ENCODE measurements around the gene CACNA1H.

Gene CACNA1H

DNA sequence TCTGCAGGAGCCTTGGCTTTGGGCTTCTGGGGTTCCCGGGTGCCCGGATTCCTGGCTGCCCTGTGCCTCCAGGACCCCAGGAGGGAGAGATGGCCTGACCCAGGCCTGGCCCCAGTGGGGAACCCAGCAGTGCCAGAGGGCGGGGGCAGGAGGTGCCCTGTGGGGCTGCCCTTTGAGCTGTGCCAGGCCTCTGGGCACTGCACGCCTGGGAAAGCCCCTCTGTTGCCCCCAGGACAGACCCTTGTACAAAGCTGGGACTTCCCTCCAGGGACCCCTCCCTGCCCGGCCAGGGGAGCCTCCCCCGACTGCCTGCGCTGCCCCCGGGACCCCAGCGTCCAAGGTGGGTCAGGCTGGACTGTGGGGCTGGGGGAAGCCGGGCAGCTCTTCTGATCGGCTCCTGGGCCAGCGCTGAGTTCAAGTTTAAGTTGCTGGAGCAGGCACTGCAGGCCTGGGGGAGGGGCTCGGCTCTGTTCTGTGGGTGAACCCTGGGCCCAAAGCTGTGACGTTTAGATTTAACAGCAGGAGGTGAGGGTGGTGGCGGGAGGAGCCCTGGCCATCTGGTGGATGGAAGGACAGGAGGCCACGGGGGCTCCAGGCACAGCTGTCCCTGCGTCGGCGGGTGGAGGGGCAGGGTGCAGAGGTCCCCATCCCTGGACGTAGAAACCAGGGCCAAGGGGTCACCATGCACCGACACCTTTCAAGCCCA, 29.2 kb upstream of the CACNA1H start:
- no peak for DNase-seq

DNA sequence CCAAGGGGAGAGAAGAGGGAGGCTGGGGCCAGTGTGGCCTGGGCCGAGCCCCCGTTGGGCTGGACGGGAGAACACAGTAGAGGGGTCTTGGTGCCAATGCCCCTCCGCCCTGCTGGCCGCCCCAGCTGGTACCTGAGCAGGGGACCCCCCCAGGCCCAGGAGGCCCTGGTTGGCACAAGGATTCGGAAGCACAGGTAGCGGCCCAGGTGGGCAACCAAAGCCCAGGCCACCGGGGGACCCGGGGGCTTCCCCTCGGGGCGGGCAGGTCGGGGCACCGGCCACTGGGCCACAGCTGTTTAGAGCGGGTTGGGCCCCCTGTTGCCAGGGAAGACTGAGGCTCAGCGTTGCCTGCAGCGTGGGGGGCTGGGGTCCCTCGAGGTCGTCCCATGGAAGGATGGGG, 28.6 kb upstream of the CACNA1H start:
- no peak for DNase-seq

DNA sequence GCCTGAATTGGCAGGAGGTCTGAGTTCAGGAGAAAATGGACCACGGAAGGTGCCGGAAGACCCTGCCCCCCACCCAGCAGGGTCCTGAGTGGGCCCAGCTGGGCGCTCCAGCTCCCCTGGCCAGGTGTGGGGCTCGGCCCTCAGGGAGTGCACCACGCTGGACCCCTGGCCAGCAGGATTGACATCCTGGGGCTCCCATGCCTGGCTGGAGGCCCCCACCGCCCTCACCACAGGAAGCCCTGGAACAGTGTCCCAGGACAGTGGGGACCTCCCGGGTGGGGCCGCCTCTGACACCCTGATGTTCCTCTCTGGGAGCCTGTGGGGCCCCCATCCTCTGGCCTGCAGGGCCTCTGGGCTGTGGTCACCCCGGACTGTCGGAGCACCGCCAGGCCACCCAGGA, 28.1 kb upstream of the CACNA1H start:
- DNase-seq, result no peak

DNA sequence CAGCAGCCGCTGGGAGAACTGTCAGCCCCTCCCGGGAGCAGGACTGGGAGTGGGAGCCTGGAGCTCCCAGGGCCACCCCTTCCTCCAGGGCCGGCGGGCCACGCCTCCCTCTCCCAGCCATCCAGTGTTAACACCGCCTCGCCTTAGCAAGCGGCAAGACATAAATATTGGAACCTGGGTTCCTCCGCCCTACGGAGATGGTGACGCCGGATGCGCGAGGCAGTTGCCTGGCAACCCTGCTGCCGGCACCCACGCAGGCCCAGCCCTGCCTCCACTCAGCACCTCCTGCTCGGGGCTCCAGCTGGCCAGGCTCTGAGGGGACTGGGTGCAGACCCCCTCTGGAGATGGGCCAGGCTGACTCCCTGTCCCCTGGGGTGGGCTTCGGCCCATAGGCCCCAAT, 27.4 kb upstream of the CACNA1H start:
- DNase-seq, result no peak

DNA sequence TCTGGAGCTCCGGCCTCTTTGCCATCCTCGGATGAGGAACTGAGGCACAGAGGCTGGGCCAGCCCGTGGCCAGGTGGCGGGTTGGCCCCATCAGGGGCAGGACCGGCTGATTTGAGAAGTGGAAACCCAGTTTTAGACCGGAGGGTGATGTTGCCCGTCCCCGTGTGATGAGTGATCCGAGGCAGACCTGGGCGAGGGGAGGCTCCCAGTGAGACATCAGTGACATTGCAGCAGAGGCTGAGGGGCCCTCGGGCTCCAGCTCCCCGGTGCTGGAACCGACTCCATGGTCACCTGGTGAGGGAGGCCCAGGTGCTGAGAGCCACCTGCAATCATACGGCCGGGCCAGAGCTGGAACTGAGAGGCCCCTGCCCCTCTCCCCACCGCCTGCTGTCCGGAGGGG, 26.9 kb upstream of the CACNA1H start:
- no peak for DNase-seq

DNA sequence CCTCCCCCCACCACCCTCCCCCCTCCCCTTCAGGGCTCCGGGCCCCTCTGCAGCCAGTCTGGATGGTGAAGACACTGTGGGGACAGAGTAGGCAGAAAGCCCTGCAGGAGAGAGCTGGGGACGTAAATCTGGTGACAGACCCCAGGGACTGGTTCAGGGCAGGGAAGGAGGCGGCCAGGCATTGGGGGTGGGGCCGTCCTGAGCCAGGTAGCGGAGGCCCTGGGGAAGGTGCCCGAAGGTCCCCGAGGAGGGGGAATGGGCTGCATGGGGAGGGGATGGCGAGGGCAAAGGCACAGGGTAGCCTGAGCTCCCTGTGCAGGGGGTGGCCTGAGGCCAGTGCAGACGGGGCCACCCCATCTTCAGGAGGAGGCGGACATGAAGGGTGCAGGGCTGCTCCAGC, 26.3 kb upstream of the CACNA1H start:
- no peak for DNase-seq

DNA sequence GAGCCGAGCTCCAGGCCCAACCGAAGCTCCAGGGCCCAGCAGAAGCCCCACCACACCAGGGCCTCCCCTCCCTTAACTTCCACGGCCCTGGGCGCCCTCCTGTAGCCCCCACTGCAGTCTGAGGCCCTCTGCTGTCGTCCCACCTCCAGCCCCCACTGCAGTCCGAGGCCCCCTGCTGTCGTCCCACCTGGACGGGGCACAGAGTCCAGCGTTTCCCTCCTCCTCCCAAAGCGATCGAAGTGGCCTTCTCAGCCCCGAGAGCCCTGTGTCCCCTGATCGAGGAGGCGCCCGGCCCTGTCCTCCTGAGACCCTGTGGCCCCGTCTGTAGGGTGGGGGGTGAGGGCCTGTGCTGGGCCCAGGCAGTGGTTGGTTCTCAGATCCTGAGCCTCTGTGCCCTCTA, 25.8 kb upstream of the CACNA1H start:
- DNase-seq, result no peak

DNA sequence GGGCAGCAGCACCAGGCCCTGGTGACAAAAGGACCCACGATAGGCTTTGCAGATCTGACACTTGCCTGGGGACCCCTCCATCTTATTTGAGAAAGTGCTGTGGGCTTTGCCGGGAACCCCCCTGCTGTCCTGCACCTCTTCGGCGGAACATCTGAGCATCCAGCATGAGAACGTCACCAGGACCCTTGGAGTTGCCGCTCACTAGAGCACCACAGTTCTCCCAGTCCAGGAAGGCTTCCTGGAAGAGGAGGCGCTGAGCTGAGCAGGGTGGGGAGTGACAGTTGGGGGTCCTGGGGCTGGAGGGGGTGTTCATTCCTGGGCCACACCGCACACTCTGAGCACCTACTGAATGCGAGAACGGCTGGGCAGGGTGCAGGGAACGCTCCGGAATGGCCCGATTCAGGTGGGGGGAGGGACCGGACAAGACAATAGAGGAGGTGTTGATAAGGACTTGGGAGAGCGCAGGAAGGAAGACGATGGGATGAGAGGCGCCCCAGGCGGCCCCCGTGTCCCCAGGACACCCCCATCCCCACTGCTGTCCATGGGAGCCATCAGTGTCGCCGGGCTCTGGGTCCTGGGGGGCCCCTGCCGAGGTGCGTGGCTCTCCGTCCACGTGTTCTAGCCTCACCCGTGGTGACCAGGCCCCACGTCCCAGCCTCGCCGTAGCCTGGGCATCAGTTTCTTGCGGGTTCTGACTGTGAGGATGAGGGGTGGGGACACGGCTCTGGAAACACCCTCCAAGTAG, 24.8 kb upstream of the CACNA1H start:
- DNase-seq, result no peak

DNA sequence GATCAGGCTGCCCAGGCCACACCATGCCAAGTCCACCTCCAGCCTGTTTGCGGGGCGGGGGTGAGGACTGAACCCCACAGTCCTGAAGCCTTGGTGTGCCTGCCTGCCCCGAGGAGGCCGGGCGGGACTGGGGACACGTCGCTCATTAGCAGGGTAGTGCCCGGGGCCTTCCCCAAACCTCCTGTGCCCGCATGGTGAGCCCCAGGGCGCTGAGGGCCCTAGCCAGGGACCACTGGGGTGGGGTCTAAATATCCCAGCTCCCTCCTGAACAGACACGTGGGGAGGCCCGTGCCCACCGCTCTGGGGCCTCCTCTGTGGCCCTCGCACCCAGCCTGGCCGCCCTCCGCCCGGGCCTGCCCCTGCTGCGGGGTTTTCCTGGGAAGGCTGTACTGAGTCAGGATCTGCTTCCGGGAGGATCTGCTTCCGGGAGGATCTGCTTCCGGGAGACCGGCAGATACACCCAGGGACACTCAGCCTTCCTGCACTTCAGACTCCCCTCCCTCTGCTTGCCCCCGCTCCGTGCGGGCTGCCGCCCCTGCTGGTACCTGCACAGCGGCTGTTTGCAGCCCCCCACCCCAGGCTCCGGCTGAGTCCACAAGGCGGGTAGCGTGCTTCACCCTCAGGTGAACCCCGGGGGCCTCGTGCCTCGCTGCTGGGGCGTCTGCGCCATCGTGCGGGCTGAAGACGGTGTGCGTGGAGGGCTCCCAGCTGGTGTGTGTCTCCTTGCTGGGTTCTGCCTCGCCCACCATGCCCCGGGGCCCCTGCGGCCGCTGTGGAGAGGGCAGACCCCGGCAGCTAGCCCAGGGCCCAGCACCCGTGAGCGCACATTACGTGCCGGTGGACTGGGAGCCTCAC, 23.6 kb upstream of the CACNA1H start:
- no peak for DNase-seq

DNA sequence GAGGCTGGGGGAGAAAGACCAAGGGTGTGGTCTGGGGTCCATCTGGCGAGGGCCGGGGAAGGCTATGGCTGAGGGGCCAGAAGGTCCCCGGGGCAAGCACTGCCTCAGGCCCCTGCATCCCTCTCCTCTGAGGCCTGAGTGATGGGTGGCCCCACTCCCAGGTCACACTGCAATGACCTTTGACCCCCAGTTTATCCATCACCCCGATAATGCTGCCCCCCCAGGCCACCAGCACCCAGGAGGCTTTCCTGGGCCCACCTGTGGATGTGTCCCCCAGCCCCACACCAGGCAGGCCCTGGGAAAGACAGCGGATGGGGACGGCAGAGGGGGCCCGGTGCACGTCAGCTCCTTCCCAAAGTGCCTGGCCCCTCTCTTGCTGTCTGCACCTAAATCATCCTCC, 22.5 kb upstream of the CACNA1H start:
- DNase-seq, result no peak

DNA sequence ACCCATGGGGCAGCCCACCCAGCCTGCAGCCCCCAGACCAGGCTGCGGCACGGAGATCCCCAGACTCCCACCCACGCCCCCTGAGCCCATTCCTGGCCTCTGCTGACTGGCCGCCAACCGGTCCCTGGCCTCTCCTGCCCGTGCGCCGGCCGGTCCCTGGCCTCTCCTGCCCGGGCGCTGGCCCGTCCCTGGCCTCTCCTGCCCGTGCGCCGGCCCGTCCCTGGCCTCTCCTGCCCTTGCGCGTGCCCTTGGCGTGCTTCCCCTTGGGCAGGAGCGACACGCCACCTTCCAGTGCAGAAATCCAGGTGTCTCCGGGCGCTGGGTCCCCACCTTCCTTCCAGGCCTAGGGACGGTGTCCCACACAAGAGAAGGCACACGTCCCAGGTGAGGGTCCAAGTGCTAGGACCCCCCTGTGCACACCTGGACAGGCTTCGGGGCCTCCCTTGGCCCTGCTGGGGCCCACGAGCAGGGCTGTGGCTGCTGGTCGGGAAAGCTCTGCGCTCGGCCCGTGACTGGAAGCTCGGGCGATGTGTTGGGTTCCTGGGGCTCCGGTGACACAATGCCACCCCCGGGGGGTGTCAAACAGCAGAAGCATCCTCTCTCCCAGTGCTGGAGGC, 21.4 kb upstream of the CACNA1H start:
- no peak for DNase-seq

DNA sequence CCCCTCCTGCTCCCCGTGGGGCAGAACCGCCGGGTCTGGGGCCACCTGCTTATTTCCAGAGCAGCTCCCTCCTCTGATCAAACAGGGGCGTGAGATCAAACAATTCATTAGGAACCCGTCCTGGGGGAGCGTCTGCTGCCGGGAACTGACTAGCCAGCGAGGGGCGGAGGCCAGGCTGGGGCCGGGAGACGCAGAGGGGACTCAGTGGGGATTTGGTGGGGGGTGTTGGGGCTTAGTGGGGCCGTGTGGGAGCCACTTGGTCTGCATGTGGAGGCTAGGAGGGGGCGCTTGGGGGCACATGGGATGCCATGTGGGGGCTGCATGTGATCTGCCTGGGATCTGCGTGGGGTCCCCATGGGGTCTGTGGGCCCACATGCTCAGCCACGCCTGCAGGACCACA, 20.5 kb upstream of the CACNA1H start:
- no peak for DNase-seq

DNA sequence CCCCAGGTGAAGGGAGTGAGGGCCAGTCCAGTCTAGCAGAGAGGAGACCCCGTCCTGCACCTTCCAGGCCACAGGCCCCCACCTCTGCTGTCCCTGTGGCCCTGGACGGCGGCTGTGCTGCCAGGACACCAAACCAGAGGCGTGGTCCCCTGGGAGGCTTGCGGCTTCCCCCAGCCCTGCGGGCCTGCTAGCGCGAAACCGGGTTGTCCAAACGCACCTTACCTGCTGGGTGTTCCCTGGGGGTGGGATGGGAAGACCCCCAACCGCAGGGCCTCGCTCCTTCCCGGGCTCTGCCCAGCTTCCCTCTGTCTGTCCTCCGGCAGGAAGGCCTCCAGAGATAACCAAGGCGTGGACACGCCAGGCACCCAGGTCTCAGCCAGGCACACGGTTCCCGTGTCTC, 19.6 kb upstream of the CACNA1H start:
- no peak for DNase-seq

DNA sequence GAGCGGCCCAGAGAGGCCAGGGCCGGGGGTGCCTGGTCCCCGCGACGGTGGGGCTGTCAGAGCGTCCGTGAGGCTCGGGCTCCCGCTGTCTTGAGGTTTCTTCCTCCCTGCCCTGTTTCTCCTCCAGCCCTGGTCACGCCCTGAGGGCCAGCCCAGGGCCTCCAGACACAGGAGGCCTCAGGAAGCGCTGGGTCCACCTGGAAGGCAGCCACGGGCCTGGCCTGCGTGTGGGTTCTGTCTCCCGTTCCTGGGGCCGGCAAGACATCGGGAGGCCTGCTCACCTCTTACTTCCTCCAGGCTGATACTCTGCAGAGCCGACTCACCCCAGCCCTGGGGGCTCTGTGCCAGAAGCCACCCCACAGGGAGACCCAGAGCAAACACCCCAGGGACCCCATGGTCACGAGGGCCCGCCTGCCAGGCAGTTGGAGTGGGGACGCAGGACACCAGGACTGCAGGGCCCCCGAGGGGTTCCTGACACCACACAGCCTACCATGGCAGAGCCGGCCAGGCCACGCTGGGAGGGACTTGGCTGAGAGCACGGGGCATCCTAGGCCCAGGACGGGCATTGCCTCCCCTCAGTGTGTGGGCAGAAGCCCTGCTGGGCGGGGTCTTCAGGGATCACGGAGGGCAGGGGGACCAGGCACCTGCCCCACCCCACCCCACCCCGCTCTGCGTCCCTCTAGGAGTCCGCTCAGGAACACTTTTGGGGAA, 18.9 kb upstream of the CACNA1H start:
- DNase-seq, result no peak

DNA sequence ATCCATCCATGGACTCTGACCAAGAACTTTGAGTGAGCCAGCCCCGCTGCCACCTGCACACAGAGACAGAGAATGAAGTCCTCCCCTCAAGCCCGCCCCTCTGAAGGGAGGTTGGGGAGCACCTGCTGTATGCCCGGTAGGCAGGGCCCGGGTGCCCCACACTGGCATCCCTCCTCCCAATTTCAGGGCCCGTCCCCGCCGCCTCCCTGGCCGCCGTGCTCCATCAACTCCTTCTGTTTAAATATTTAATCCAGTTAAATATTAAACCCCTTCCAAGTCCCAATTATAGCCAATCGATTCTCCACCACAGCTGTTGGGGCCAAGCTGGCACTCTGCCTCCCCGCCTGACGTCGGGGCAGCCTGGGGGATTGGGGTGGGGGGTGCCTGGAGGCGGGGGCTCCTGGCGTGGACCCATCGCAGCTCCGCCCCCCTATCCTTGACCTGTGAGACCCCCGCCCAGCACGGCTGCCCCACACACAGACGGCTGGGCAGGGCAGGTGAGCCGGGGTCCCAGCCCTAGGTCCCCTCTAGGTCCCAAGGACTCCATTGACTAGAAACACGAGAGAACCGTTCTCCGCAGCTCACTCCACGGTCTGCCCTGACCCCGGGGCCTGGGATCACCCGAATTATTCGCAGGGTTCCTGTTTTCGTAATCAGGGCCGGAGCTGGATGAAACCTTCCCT, 18.0 kb upstream of the CACNA1H start:
- DNase-seq, result no peak

DNA sequence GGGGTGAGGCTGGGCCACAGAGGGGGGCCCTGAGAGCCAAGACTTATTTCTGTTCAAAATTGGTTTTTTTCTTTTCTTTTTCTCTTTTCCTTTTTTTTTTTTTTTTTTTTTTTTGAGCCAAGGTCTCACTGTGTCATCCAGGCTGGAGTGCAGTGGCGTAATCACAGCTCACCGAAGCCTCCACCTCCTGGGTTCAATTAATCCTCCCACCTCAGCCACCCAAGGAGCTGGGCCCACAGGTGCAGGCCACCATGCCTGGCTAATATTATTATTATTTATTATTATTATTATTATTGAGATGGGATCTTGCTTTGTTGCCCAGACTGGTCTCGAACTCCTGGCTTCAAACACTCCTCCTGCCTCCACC, 17.5 kb upstream of the CACNA1H start:
- no peak for DNase-seq

DNA sequence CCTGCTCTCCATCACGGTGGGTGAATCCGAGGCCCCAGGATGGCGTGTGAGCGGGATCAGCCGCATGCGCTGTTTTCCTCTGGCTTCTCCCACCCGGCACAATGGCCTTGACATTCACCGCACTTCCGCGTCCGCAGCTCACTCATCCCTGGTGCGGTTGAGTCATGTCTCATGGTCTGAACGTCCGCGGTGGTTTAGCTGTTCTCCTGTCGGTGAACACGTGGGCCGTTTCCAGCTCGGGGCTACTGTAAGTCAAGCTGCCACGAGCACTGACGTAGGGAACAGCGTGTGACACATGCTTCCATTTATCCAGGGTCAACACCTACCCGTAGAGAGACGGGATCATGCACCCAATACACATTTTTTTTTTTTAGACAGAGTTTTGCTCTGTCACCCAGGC, 15.3 kb upstream of the CACNA1H start:
- no peak for DNase-seq

DNA sequence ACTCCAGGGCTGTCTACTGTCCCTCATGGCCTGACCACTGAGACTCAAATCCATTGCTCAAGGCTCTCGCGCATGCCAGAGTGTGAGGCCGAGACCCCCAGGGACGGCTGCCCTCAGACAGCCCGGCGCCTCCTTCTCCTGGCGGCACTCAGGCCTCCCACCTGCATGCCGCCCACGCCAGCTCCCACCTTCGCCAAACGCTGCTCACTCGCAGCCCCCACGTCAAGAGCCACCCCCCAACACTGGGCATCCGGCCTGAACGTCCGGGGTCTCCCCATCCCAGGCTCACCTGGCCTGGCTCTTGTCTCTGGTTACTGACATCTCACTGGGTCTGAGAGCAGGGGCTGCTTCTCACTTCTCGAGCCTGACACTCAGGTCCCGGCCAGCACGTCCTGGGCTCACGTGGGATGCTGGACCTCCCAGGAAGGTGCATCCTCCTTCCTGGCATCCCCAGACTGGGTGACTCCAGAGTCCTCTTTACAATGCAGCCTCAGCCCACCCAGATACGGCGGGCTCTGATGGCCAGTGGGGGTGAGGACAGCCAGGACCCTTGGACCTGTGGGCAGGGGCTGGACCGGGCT, 12.2 kb upstream of the CACNA1H start:
- DNase-seq, result no peak

DNA sequence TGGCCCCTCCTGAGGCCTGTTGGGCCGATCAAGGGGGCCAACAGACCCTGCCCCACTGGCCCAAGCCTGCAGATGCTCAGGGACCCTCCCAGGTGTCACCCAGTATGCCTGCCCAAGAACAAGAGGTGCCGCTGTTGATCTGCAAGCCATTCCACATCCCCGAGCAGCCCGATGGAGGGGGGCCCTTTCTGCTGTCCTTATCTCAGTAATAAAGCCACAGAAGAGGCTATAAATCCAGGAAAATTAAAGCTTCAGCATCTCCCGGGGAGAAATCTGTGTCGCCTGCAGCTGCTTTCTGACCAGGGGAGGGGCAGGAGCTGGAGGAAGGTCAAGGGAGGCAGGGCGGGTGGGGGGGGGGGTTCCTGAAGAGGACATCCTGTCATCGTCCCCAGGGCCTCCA, 11.7 kb upstream of the CACNA1H start:
- DNase-seq, result no peak

DNA sequence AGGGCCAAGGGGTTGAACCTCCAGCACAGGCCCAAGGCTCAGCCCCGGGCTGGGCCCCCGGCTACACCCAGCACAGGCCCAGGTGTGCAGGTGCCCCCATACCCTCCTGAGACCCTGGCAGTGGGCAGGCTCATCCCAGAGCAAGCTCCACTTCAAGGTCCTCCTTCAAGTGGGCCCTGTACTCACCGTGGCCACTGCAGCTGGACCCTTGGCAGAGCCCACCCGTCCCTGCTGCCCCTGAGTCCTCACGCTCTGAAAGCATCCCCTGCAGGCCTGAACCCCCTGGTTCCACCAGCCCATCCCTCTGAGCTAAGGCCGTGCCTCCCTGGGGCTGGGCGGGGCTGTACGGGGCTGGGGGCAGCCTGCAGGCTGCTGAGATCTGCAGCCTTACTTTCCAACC, 11.2 kb upstream of the CACNA1H start:
- DNase-seq, result no peak

DNA sequence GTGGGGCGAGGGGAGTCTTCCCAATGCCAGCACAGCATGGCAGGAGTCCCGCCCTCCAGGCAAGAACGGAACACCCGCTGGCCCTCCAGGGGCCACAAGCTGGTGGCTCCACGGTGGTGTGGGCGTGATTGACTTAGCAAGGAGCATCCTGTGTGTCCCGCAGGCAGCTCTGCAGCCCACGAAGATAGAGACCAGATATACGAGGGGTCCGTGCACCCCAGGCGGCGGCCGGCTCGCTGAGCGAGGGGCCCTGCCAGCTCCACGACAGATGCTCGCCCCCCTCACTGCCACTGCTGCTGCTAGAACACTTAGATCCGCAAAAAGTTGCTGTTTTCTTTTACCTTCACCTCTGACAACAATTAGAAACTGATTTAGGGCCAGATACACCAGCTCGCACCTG, 10.0 kb upstream of the CACNA1H start:
- DNase-seq, result no peak
